ENCODE measurements around the gene ARL3.
"Not testable (repeated sequence)": the region's sequence is repeated elsewhere in the genome, so short reads cannot be mapped to it uniquely, and the experiment has no call there.

ARL3 gene

DNA sequence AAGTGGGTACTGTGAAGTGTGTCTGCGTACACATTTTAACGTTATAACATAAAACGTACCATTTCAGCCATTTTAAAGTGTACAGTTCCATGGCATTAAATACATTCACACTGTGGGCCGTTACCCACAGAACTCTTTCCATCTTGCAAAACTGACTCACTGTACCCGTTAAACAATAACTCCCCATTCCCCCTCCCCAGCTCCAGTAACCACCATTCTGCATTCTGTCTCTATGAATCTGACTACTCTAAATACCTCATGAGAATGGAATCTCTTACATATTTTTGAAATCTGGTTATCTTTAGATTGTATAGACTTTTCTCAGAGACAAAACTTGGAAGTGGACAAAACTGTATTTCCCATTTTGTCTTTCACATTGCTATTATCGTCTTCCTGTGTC is 9.3 kb downstream of the ARL3 start:
- no peak for DNase-seq
- TF ChIP-seq POLR2A (IDR thresholded peaks at IDR 0.05; ENCODE audit: low read length) (no peak), GATA1 (IDR thresholded peaks at IDR 0.05; ENCODE audit: low read depth, low read length) (no peak)

DNA sequence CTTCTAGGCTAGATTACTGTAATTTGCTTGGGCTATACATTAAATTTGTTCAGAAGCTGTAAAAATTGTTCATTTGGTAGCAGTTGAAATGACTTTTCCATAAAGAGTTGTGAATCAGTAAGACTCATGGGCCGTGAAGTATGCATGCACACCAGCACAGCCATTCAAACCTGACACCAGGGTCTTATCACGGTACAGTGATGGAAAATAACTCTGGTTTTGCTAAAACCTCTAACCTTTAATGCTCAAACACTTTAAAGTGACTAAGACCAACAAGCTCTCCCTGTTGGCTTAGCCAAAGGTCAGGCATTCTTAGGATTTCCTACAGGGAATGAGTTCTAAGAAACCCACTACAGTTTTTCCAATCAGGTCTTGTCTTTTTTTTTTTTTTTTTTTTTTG is 11.5 kb downstream of the ARL3 start:
- TF ChIP-seq POLR2A (IDR thresholded peaks at IDR 0.05; ENCODE audit: low read length) (no peak), GATA1 (IDR thresholded peaks at IDR 0.05; ENCODE audit: low read depth, low read length) (no peak)
- DNase-seq = no peak

DNA sequence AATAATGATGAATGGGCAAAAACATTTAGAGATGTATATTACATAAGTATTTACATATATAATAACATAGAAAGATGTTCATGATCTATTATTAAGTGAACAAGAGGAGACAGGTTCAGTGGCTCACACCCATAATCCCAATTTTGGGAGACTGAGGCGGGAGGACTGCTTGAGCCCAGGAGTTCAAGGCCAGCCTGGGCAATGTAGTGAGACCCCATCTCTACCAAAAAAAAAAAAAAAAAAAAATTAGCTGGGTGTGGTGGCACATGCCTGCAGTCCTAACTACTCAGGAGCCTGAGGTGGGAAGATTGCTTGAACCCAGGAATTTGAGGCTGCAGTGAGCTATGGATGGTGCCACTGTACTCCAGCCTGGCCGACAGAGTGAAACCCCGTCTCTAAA is 12.4 kb downstream of the ARL3 start:
- TF ChIP-seq POLR2A (IDR thresholded peaks at IDR 0.05; ENCODE audit: low read length) (no peak), GATA1 (IDR thresholded peaks at IDR 0.05; ENCODE audit: low read depth, low read length) (no peak)

GRCh38 chr10:102701272-102701671 is 12.9 kb downstream of the ARL3 start:
- TF ChIP-seq POLR2A (IDR thresholded peaks at IDR 0.05; ENCODE audit: low read length) = no peak
- TF ChIP-seq GATA1 (IDR thresholded peaks at IDR 0.05; ENCODE audit: low read depth, low read length) = no peak
- no peak for DNase-seq

More for the DNA sequence above, 12.4 kb downstream of the ARL3 start:
- DNase-seq = no peak

GRCh38 chr10:102698894-102699293 is 15.3 kb downstream of the ARL3 start:
- no peak for DNase-seq

GRCh38 chr10:102696736-102697135 is 17.5 kb downstream of the ARL3 start:
- TF ChIP-seq POLR2A (IDR thresholded peaks at IDR 0.05; ENCODE audit: low read length) = no peak
- no peak for TF ChIP-seq GATA1 (IDR thresholded peaks at IDR 0.05; ENCODE audit: low read depth, low read length)
- DNase-seq = no peak

More at GRCh38 chr10:102698894-102699293, 15.3 kb downstream of the ARL3 start:
- TF ChIP-seq POLR2A (IDR thresholded peaks at IDR 0.05; ENCODE audit: low read length) (no peak), GATA1 (IDR thresholded peaks at IDR 0.05; ENCODE audit: low read depth, low read length) (no peak)

- DNase-seq = not testable (repeated sequence)
Observed at GRCh38 chr10:102695401-102695800, 18.8 kb downstream of the ARL3 start.

DNA sequence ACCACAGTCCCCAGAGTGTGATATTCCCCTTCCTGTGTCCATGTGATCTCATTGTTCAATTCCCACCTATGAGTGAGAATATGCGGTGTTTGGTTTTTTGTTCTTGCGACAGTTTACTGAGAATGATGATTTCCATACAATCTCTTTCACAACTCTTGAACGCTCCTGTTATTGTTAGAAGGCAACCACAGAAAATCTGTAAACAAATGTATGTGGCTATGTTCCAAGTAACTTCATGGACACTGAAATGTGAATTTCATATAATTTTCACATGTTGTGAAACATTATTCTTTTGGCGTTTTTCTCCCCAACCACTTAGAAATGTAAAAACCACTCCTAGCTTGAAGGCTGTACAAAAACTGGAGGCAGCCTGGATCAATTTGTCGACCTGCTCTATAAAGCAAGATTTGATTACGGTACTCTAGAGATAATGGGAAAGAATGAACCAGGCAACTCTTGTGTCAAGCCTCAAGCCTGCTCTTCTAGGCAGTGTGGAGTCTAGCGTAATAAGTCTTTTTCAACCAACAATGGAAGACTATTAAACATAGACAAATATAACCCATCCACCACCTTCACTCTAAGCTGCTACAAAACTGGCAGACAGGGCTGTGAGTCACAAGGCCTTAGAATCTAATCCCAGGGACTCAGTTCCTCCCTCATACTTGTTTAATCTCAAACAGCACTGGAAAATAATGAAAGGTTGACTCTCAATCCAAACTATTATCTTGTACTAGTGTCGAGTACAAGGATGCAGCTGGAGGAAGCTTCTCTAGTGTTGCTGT is 22.7 kb downstream of the ARL3 start:
- DNase-seq = no peak
- TF ChIP-seq GATA1 (IDR thresholded peaks at IDR 0.05; ENCODE audit: low read depth, low read length) = no peak
- no peak for TF ChIP-seq POLR2A (IDR thresholded peaks at IDR 0.05; ENCODE audit: low read length)

- TF ChIP-seq POLR2A (IDR thresholded peaks at IDR 0.05; ENCODE audit: low read length) (no peak), GATA1 (IDR thresholded peaks at IDR 0.05; ENCODE audit: low read depth, low read length) (no peak)
- no peak for DNase-seq
Observed at GRCh38 chr10:102683736-102684135, 30.5 kb downstream of the ARL3 start.

GRCh38 chr10:102682981-102683380 is 31.2 kb downstream of the ARL3 start:
- no peak for DNase-seq
- no peak for TF ChIP-seq POLR2A (IDR thresholded peaks at IDR 0.05; ENCODE audit: low read length)
- TF ChIP-seq GATA1 (IDR thresholded peaks at IDR 0.05; ENCODE audit: low read depth, low read length) = no peak

- TF ChIP-seq POLR2A (IDR thresholded peaks at IDR 0.05; ENCODE audit: low read length) (no peak), GATA1 (IDR thresholded peaks at IDR 0.05; ENCODE audit: low read depth, low read length) (no peak)
- no peak for DNase-seq
Observed at GRCh38 chr10:102682416-102682815, 31.8 kb downstream of the ARL3 start.

DNA sequence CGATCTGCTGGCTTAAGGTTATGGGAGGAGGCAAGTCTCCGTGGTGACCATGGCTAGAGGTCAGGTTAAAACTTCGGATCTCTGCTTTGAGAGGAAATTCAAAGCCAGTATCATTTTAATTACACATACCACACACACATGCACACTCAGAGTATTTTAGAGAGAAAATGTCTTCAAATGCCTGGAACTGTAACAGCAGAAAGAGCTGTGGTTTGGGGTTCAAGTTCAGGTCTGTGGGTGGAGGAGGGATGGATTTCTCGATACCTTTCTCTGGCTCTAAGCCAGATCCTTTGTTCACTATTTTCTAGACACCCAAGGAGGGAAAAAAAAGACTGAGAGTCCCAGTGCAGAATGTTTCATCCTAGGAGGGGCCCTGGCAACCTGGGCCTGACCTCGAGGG is 32.5 kb downstream of the ARL3 start:
- no peak for TF ChIP-seq GATA1 (IDR thresholded peaks at IDR 0.05; ENCODE audit: low read depth, low read length)
- TF ChIP-seq POLR2A (IDR thresholded peaks at IDR 0.05; ENCODE audit: low read length) = no peak

GRCh38 chr10:102679596-102679995 is 34.6 kb downstream of the ARL3 start:
- DNase-seq = no peak
- TF ChIP-seq POLR2A (IDR thresholded peaks at IDR 0.05; ENCODE audit: low read length) (no peak), GATA1 (IDR thresholded peaks at IDR 0.05; ENCODE audit: low read depth, low read length) (no peak)

More for the DNA sequence above, 32.5 kb downstream of the ARL3 start:
- DNase-seq = no peak

DNA sequence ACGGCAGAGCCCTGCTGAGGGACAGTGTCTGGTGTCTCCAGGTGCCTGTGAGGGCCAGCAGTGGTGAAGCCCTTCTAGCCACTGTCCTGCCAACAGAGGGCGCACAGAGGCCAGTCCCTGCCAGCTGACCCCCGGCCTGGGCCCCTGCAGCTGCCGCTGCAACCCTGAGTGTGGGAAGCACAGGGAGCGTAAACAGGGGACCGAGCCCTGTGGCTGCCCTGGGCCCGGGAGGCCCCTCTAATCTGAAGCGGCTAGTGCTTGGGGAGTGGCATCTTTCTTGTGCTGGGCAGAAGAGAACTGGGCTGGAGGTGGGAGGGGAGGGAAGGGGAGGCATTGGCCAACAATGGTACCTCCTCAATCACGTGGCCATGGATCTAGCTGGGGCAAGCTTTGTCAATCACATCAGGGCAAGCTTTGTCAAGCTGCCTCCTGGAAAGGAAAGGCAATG is 35.3 kb downstream of the ARL3 start:
- peak; percentile 74 to 77 for DNase-seq
- no peak for TF ChIP-seq GATA1 (IDR thresholded peaks at IDR 0.05; ENCODE audit: low read depth, low read length)
- no peak for TF ChIP-seq POLR2A (IDR thresholded peaks at IDR 0.05; ENCODE audit: low read length)

DNA sequence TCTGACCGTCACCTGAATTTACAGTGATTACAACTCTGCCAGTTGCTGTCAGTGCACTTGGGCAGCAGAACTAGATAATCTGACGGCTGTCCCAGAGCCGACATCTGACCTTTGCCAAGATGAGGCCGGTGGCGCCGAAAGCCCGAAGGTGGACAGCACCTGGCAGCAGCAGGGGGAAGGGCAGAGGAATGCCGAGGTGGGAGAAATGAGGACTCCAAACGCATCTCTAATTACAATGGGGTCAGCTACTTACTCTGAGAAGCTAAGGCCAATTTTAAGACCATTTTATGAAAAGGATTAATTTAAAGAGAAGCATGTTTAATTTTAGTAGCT is 36.2 kb downstream of the ARL3 start:
- DNase-seq = no peak
- no peak for TF ChIP-seq GATA1 (IDR thresholded peaks at IDR 0.05; ENCODE audit: low read depth, low read length)
- TF ChIP-seq POLR2A (IDR thresholded peaks at IDR 0.05; ENCODE audit: low read length) = no peak

Data from erythroblast (primary cell).